NCI-H146 (cell line): ENCODE data around the gene MMS22L.
A peak's percentile ranks its signal among the peaks of the same experiment; 100 is the strongest.

ENCODE experiments used
- DNase-seq: peaks from one replicate; lab custom pipeline; 2025; lab: John Stamatoyannopoulos, UW

Gene MMS22L

GRCh38 chr6:97282726-97283617, at the start of gene MMS22L:
Gene MMS22L (minus strand): TSS chr6:97283216. CDS start chr6:97282477, 739 bp downstream.
- DNase-seq: peak; percentile 96

DNA sequence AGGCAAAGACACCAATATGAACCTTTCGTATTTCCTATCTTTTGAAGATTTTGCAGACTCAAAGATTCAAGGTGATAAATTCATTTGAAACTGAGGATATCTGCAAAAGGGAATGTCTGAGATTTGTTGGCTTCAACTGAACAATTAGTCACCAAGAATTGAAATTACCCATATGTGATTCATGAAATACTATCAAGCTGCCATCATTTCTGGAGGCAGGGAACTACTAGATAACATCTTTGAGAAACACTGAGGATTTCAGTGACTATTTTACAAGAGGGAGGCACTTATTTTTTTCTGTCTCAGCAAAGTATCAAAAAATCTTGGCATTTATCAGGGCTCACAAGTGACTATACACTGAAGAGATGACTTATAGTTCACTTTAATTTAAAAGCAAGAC, 39.8 kb upstream of the MMS22L start:
- DNase-seq: no peak

DNA sequence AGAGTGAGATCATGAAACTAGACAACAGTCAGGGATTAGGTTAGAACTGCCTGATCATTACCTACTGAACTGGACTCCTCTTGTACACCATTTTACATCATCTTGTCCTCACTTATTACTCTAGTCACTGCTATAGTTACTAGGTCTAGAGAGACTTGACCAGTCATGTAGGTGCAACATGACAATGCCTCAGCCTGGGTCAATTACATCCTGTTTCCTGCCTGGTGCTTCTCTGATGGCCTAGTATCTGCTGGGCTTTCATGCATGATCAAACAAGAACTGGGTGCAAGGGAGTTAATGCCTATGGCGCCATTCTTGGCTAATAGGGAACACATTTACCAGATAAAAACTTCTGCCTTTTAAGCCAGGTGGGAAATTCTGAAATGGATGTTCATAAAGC, 39.2 kb upstream of the MMS22L start:
- peak; percentile 2 for DNase-seq

- no peak for DNase-seq
Measured at GRCh38 chr6:97316978-97317377, 34.0 kb upstream of the MMS22L start.

- no peak for DNase-seq
Measured at GRCh38 chr6:97312241-97312640, 29.2 kb upstream of the MMS22L start.

GRCh38 chr6:97306544-97307320, 23.7 kb upstream of the MMS22L start:
- no peak for DNase-seq

- peak; percentile 9 for DNase-seq
Measured at GRCh38 chr6:97305414-97306066, 22.5 kb upstream of the MMS22L start.

DNA sequence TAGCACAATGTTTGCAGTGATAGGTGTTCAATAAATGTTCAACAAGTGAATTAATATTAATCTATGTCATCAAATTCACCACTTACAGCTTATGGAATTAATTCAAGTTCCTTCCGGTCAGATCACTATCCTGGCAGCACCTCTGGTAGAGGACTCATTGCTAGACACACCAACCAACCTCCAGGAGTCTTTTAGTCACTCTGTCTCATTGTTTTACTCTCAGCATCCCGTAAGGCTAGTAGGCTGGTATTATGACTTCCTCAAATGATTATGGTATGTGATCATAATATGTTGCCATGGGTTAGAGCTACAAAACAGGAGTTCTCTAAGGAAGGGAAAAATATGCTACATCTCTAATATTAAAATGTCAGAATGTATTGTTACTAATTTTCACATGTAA, 21.7 kb upstream of the MMS22L start:
- DNase-seq: no peak

DNA sequence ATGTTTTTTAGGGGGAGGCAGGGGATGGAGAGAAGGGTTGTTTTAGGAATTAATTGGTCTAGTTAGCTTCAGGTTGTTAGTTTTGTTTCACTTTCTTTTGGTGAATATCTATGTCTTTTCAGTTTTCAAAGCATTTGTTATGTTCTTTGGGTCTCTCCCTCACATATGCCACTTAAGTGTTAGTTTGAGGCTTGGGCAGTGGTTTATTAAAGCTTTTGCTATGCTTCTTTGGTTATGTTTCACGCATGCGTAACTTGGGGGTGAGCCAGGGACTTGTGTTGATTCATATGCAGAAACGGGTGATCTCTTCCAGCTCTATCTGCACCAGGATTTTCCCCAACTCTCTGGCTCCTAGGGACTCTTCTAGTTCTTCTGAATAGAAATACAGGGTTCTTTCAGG, 11.4 kb upstream of the MMS22L start:
- no peak for DNase-seq

- no peak for DNase-seq
Measured at GRCh38 chr6:97293198-97293696, 10.2 kb upstream of the MMS22L start.

DNA sequence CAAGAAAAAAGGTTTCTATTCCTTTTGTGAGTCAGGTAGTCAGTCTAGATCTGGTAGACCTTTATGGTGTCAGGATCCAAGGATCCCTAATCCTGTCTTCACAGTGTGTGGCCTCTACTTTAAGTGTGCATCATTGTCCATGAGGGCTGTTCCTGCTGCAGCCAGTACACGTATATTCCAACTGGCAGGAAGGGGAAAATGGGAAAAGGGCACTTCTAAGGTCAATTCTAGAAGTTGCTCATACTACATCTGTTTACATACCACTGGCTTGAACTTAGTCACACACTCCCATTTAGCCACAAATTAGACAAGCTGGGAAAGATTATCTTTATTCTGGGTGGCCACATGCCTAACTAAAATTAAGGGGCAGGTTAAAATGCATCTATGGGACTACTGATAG, 9.7 kb upstream of the MMS22L start:
- no peak for DNase-seq

DNA sequence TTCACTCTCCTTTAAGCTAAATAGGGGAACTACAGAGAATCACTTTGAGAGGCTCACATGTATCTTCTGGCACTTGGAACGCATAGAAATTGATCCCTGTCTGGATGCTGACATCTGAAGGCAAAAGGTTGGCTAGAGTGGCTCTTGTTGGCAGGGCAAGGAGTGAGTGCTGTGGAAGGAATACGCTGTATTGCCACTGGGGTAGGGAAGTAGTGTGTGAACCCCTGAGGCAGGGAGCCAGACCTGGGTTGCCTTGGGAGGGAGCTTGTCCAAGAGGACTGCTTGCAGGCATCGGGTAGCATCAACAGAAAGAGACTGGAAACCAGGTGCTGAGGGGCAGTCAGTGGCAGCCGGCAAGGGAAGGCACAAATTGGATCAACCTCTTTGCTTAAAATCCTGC, 8.9 kb upstream of the MMS22L start:
- DNase-seq: no peak

- no peak for DNase-seq
Measured at GRCh38 chr6:97289332-97289731, 6.3 kb upstream of the MMS22L start.

DNA sequence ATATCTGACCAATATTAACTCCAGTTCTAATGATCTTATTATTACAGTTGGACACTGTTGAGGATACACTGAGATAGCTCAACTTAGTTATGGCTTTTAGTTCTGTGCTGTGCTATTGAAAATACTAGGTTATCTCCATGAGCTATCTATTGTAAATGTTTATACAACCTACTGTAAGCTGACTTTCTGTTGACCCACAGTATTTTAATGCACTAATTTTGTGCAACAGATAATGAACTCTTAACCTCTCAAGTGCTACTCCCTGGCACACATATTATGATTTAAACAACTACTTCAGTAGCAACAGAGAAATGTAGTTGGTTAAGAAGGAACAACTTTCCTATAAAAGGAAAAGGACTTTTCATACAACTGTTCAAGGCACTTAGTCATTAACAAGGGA, 5.2 kb upstream of the MMS22L start:
- peak; percentile 21 for DNase-seq

DNA sequence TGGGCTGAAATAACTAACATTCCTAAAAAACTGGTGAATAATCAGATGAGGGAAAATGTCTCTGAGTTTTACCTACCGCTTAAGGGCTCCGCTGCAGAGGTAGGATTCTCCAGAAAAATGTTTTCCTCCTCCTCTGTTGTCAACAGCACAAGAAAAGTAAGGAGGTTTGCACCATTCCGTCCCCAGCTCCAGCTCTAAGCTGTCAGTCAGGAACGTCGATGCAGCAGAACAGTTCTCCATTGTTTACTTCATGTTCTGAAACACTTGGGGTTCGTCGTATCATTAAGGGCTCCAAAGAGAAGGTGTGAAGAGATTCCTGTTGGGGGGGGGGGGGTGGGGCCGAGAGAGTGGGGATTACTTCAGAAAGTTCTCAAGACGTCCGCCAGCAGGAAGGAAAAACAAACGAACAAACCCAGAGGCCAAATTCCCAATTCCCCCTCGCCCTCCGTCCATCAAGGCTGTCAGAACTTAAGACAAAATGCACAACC, 734 bp downstream of the MMS22L start:
- DNase-seq: peak; percentile 10

DNA sequence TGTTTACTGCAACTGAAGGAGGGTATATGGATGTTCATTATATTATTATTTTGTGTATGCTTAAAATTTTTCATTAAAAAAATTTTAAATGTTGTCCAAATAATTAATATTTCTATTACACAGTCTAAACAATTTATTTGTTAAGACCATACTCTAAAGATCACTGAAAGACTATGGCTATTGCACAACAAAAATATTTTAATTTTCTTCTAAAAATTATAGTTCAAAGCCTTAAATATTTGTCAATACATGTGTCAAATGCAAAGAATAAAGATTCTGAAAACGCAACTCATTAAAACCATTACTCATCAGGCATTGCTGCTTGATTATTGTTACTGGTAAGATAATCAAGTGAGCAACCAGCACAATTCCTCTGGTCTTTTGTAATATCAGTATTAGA, 2.2 kb downstream of the MMS22L start:
- DNase-seq: no peak

DNA sequence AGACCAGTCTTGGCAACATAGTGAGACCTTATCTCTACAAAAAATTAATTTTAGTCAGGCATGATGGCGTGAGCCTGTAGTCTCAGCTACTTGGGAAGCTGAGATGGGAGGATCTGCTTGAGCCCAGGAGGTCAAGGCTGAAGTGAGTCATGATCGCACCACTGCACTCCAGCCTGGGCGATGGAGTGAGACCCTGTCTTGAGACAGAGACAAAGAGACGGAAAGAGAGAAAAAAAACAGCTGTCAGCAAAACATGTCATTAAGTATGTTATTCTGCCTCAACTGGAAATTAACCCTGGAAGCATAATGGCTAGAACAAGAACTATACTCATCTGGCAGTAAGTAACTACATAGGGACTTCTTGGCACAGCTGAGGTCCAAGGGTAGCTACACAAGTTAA, 7.2 kb downstream of the MMS22L start:
- DNase-seq: no peak

GRCh38 chr6:97269821-97270220, 13.2 kb downstream of the MMS22L start:
- DNase-seq: no peak

GRCh38 chr6:97262676-97263075, 20.3 kb downstream of the MMS22L start:
- no peak for DNase-seq

- no peak for DNase-seq
Measured at GRCh38 chr6:97246842-97247241, 36.2 kb downstream of the MMS22L start.

GRCh38 chr6:97240222-97240621, 42.8 kb downstream of the MMS22L start:
- DNase-seq: no peak

DNA sequence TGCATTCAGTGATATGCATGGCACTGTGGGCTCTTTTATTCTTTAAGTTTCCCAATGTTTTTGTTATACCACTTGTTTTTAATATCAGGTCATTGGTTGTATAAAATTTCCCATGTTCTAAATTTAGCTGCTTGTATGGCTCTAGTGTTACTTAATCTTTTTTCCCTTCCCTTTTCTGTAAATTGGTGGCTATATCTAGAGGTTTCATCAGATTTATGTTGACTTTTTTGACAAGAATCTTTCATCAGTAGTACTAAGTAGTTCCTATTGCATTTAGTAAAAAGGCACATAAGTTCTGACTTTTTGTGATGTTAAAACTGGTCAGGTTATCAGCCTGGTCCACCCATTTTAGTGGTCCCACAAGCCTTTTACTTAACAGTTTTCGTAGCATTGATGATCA, 51.1 kb downstream of the MMS22L start:
- DNase-seq: no peak
